Bone marrow (tissue), 2 donors: ENCODE measurements around the gene NTF4.
"Not testable (repeated sequence)": the region's sequence is repeated elsewhere in the genome, so short reads cannot be mapped to it uniquely, and the experiment has no call there.

Experiments
- DNase-seq, 2 donors: peaks; one replicate each; lab custom pipeline; 2025; lab: John Stamatoyannopoulos, UW

The NTF4 gene

DNA sequence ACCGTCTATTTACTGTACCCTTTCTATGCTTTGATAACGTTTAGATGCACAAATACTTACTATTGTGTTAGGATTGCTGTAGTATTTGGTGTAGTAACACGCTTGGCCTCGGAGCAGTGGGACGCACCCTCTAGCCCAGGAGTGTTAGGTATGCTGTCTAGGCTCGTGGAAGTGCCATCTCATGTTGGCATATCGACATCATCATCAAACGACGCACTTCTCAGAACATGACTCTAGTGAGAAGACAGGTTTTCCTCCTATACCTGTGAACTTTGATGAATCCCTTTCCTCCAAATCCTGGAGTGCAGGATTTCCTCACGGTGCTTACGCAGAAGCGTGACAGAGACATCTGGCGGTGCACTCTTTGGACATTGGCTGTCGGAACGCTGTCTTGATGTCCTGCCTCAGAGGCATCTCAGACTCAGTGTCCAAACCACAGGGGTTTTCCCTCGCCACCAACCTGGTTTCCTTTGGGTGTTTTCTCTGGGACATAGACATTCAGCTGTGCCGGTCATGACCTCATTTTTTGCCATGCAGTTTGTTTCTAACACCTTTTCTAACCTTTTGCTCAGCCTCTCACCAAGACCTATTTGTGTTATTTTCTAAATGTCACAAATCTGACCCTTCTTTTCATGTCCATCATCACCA, 26.9 kb upstream of the NTF4 start:
- no peak for DNase-seq

DNA sequence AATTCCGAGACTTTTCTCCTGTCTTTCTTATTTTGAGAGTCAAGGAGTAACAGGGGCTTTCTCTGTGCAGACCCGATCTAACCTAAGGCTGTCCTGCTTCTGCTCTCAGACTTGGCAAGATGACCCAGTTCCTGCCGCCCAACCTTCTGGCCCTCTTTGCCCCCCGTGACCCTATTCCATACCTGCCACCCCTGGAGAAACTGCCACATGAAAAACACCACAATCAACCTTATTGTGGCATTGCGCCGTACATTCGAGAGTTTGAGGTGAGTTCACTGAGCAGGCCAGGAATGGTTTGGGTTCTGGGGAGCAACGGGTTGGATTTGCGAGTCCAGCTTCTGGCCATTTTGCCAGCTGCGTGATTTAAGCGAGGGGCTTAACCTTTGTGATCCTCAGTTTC, 21.7 kb upstream of the NTF4 start:
- DNase-seq = no peak

DNA sequence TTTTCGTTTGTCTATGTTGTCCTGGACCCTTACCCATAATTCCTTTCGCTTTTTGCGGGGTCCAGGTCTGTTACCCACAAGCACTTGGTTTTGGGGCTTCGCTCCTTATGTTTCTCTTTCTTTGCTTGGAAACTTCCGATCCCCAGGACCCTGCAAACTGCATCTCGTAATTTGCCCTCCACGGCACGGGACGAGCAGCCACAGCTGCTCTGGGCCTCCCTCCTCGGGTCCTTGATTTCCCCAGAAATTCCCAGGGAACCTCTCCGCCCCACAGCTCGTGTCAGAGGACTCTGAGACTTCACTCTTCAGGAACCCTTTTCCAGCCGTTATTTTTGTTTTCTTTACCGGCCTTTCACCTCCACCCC, 21.2 kb upstream of the NTF4 start:
- no peak for DNase-seq

DNA sequence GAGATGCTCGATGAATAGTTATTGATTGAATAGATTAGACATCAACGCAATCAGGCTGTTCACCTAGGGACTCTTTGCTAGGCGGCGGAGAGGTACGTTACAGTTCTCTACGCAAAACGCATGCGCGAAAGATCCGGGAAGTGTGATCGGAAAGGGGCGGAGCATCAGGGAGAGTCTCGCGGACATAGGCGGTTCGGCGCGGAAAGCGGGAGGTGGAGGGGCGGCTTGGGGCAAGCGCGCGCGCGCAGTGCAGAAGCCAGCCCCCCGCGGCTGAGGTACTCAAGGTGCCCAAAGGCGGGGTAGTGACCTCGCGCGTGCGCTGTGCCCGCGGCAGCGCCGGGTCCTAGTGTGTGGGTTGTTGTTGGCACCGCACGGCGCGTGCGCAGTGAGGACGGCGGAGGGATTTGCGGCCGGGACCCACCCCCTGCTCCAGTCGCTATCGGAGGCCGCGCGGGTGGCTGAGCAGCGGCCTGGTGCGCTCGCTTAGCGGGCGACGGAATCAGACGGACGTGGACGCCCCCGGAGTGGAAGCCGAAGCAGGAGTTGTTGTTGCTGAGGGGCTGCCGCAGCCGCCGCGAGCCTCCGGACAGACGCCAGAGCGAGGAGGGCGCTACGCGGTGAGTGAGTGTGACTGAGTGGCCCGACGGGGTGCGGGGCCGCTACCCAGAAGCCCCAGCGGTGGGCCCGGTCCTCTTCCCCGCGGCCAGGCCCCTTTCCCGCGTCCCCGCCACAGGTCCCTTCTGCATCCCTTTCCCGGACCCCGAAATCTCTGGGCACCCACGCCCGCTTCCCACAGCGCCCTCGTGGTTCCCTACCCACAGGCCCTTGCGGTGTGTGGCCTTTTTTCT, 20.6 kb upstream of the NTF4 start, which contains the start of gene SNRNP70:
Gene SNRNP70, plus strand, starts transcription at position 432 of the 848 bp plus-strand sequence. CDS start 964 bp downstream, outside the sequence.
- peak; percentile 95 to 99 for DNase-seq

DNA sequence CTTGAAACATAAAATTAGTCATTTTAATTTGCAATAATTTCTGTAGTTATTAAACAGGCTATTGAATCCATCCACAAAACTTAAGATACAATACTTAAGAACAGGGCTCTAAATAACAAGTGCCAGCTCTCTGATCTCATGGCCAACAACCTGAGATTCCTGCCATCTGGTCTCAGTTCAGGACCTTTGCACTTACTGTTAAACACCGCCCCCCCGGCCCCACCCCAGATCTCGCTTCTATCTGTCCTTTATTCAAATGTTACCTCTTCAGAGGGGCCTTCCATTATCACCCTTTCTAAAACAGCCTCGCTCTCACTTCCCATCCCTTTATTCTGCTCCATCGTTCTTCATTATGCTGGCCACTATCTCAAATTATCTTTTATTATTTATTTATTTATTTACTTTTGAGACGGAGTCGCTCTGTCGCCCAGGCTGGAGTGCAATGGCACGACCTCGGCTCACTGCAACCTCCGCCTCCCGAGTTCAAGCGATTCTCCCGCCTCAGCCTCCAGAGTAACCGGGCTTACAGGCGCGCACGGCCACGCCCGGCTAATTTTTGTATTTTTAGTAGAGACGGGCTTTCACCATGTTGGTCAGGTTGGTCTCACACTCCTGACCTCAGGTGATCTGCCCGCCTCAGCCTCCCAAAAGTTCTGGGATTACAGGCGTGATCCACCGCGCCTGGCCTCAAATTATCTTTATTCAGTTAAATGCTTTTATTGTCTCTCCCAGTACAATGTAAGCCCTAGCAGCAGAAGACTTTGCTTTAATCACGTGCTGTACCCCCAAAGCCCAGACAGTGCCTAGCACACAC, 19.8 kb upstream of the NTF4 start:
- DNase-seq = no peak

DNA sequence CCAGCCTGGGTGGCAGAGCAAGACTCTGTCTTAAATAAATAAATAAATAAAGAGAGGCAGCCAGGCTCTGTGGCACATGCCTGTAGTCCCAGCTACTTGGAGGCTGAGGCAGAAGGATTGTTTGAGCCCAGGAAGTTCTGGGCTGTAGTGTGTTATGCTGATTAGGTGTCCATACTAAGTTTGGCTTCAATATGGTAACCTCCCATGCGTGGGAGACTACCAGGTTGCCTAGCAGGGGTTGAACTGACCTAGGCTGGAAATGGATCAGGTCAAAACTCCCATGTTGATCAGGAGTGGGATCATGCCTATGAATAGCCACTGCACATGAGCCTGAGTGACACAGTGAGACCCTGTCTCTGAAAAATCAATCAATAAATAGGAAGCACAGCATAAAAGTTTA, 16.7 kb upstream of the NTF4 start:
- DNase-seq = no peak

DNA sequence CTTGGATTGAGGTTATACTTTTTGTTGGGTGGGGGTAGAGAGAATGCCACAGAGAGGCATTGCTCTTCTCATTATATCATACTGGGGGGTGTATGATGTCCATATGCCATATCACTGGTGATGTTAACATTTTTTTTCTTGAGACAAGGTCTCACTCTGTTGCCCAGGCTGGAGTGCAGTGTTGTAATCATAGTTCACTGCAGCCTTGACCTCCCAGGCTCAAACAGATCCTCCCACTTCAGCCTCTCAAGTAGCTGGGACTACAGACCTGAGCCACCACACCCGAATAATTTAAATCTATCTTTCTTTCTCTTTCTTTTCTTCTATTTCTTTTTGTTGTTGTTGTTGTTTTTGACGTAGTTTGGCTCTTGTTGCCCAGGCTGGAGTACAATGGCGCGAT, 15.8 kb upstream of the NTF4 start:
- no peak for DNase-seq

DNA sequence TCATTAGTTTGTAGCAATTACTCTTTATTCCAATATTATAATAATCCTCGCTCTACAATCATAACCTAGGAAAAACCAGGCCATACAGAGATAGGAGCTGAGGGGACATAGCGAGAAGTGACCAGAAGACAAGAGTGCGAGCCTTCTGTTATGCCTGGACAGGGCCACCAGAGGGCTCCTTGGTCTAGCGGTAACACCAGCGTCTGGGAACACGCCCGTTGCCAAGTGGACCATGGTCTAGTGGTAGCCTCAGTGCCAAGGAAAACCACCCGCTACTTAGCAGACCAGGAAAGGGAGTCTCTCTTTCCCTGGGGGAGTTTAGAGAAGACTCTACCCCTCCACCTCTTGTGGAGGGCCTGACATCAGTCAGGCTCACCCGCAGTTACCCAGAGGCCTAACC, 10.3 kb upstream of the NTF4 start:
- not testable (repeated sequence) for DNase-seq

DNA sequence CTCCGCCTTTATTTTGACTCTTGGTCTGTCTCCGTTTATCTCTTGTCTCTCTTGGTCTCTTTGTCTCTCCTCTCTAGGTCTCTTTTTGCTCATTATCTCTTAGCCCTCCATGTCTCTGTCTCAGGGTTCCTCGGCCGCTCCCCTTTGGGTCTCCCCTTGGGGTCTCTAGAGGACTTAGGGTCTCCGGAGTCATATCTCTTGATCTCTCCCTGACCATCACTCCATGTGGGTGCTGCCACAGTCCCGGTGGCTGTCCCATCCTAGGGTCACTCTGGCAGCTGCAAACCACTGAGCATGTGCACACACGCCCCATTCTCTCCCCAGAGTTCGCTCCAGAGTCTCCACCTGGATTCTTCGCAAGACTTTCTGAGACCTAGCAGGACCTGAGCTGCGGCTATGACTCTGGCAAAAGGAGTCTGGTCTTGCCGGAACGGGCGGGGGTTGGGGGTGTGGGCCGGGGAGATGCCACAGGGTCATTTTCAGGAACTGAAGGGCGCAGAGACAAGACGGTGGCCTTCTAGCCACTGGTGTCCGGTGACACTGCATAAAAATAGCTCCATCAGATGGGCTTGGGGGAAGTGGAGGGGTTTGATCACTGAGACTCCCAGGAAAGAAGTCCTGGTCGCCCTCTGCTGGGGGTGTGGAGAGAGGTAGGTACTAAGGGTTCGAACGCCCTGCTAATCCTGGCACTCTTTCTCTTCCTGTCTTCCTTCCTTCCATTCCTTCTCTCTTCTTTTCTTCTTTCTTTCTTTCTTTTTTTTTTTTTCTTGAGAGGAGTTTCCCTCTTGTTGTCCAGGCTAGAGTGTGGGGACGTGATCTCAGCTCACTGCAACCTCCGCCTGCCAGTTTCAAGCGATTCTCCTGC, 9.1 kb upstream of the NTF4 start:
- DNase-seq = no peak

DNA sequence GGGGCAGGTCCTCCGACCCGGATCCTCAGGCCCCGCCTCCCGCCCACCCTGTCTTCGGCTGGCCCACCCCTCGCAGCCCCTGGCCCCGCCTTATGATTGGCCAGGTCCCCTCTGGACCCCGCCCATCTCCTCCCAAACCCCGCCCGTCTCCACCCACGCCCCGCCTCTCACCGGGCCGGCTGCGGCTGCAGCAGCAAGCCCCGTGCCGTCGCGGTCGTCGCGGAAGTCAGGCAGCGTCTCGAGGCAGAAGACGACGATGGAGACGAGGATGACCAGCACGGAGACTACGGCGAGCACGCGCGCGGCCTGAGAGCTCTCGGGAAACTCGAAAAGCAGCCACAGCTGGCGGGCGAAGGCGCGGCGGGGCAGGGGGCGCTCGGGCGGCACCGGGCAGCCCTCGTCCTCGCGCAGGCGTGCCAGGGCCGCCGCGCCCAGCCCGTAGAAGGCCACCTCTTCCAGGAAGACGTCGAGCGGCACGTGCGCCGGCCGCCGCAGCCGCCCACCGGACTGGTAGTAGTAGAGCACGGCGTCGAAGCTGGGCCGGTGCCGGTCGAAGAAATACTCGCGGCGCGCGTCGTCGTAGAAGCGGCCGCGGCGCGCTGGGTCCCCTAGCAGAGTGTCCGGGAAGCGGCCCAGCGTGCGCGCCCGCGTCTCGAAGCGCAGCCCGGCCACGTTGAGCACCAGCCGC, 7.4 kb upstream of the NTF4 start:
- DNase-seq = no peak

DNA sequence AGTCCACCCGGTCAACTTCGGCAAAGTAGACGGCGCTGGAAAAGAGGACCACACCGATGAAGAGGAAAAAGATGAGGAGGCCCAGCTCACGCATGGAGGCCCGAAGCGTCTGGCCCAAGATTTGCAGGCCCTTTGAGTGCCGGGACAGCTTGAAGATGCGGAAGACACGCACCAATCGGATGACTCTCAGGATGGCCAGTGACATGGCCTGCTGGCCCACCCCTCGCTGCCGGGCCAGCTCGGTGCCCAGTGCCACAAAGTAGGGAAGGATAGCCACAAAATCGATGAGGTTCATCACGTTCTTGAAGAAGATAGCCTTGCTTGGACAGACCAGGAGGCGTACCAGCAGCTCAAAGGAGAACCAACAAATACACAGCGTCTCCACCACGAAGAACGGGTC, 5.8 kb upstream of the NTF4 start:
- DNase-seq = no peak

DNA sequence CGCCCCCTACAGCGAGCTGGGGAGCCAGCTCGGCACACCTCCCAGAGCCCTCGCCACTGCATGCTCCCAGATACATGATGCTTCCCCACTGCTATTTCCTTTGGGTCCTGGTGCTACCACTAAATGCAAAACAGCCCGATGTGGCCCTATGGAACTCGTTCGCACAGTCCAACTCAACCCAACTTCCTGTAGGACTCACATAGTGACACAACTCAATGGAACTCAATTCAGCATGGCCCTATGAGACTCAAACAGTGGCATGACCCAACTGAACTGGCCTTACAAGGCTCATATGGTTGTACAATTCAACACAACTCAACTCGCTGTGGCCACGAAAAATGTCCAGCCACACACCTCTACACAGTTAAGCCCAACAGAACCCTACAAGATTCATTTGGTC, 4.4 kb upstream of the NTF4 start:
- DNase-seq = no peak

DNA sequence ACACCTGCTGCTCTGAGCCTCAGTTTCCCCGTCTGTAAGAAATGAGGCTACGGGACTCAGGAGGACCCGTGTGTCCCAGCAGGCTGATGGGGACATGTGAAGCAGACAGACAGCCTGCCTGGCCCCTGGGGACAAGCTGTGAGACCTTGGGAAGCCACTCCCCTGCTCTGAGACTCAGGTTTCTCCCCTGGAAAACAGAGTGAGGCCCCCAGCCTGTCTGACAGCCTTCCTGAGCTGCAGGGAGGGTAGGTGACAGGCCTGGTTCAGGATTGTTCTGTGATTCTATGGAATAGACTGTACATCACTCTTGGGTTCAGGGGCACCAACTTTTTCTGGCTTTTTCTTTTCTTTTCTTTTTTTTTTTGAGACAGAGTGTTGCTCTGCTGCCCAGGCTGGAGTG, 2.9 kb upstream of the NTF4 start:
- DNase-seq = no peak

DNA sequence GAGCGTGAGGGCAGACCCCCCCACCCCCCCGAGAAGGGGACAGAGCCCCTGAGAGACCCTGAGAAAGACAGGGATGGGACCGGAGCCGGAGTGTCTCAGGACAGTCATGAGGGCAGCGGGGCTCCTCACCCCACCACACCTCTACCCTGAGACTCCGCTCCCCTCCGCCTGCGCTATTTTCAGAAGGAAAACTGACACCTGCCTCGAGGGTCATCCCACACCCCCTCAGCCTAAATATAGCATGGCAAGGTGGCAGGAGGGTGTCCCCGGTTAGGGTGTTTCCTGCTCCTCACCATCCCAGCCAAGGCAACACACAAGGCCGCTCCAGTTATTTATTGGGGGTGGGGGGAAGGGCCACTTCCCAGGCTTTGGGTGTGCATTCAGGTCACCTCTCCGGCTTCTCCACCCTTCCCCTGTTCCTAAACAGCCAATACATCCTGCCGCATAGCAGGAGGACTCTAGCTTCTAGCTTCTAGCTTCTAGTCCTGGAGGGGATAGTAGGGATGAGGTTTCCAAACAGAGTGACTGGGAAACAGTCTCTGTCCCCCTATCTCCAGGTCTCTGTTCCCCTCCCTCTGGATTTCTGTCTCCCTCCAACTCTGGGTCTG, 1.4 kb upstream of the NTF4 start:
- no peak for DNase-seq

DNA sequence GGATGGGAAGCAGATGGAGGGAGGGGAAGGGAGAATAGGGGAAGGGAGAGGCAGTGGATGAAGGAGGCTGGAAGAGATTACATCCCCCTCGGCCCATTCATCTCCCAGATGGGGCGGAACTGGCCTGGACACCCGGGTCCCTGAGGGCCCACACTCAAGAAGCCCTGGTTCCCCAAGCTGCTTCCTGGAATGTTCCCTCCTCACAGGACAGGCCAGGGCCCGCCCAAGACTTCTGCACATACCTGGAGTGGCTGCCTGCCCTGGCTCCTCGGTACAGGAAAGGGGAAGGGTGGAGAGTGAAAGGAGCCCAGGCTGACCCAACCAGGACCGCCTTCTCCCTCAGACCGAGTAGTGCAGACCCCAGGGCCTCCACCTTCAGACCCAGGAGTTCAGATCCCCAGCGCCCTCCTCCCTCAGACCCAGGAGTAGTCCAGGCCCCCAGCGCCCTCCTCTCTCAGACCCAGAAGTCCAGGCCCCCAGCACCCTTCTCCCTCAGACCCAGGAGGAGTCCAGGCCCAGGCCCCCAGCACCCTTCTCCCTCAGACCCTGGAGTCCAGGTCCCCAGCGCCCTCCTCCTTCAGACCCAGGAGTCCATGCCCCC, 489 bp downstream of the NTF4 start:
- no peak for DNase-seq

DNA sequence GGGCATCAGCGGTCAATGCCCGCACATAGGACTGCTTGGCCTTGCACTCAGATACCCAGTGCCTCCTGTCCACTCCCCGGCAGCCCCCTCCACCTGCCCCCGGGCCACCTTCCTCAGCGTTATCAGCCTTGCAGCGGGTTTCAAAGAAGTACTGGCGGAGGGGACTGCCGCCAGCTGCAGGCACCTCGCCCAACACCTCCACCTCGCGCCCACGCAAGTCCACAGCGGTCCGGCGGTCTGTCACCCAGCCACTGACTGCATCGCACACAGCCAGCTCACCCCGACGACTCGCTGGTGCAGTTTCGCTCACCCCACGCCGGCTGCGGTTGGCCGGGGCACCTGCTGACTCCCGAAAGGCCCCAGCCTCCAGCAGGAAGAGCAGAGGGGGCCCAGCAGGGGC, 3.2 kb downstream of the NTF4 start:
- no peak for DNase-seq

DNA sequence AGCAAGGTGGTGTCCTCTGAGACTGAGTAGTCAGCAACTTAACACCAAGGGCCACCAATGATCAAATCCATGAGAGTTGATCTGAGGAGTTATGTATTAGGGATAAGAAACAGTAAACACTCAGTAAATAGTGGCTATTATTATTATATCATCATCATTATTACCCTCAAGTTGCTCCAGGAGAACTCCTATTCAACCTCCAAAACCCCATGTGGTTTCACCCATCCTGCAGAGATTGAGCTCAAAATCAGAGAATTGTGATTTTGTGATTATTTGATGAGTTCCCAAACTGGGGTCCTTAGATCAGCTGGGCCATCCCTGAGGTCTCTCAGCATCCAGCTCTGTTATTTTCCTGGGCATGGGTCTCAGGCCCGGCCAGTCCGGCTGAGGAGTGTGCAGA, 3.6 kb downstream of the NTF4 start:
- no peak for DNase-seq

DNA sequence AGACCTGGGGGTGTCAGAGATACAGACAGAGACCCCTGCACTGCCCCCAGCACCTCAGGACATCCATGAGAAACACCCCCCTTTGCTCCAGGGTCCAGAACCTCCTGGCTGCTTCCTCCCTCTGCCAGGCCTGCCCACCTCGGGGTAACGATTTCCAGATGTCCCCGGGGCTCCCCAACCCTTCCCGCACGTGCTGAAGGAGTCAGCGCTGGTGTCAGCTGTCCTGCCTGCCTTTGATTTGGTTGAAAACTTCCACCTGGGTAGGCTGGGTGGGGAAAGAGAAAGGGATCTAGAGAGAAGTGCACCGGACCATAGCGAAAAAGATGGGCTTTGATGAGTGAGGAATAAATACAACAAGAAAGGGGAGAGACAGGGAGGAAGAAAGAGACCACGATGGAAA, 5.6 kb downstream of the NTF4 start:
- DNase-seq = no peak

DNA sequence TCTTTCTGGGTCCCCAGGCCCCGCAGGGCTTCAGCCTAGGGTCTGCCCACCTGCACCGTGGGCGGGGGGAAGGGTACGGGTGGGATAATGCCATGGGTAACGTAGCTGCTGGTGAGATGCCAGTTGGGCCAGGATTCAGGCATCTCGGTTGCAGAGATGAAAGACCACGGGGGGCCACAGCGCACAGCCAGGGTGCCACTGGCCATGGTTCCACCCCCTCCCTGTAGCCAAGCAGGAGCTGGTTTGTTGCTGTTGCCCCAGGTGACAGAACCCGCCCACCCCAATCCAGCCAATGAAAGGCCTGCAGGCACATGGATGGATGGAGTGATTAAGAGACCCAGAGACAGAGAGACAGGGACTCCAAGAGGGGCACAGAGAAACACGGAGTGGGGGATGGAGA, 6.1 kb downstream of the NTF4 start:
- DNase-seq = no peak

DNA sequence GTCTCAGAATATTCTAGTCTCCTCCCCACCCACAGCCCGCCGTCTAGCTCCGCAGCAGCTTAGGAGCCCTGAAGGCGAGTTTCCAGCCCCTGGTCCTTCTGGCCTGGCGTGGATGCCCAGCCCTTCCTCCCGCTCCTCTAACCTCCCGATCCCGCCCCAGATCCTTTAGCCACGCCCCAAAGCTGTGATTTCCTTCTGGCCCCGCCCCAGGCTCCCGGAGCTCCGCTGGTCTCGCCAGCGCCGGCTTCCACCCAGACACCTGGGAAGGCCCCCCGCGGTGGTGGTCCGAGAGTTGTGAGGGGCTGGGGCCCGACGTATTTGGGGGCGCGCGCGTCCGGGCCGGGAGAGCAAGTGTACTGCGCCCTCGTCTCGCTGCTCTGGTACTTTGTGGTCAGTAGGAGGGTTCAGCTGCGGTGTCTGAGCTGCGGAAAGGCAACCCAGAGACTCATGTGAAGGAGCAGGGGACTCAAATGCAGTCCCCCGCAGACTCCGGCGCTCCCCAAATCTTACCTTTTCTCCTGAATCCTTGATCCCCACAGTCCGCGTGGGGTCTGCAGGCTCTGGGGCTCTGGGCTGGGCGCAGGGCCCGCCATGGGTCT, 6.9 kb downstream of the NTF4 start, which contains the start of gene CGB7:
Gene CGB7, minus strand, starts transcription at position 114 of the 599 bp plus-strand sequence. CDS start 2,374 bp downstream, outside the sequence.
- DNase-seq = peak in 1 of 2 donors; percentile 25
